ACHN (cell line): ENCODE results near the gene ATXN7.

ENCODE experiments used
- DNase-seq: peaks from one replicate; pipeline ENCODE4 v3.0.0-alpha.2; 2015
- in situ Hi-C: cut with HindIII; loops from 2 replicates; pipeline ENCODE4 v1.10.0; 2017; ENCODE audit warnings: low sequenced_read_pairs, low pct_ligation_motif_present, low pct_unique_long_range_greater_than_20kb

Gene ATXN7

DNA sequence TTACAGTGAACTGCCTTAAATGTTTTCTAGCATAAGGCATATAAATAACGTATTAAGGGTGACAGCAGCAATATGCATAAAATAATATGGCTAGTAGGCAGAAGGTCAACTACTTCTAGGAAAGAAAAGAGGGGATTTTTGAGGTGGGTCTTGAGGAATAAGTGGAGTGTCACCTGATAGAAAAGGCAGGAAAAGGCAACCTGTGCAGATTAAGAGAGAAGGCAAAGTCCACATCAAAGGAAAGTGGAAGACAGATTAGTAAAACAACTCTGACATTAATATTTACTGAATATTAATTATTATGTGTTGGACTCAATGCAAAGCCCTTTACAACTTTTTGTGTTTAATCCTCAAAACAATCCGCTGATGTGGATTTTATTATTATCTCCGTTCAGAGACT lies 2.9 kb upstream of the ATXN7 start:
- in situ Hi-C loops: no loop called here
- no peak for DNase-seq

- in situ Hi-C loops: no loop called here
Measured at GRCh38 chr3:63861306-63861705, 2.4 kb upstream of the ATXN7 start.

DNA sequence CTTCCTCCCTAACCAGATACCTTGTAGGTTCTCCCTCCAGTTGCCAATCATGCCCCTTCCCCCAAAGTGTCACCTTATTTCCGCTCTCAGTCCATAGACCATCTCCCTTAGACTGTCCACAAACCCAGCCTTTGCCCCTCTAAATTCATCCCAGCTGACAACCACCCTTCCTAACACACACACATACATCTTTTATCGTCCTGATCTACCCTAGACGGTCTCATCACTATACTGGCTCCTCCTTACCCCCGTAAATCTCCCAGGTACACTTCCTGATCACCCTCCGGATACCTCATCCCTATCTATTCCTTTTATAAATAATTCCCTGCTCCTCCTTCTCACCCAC lies 890 bp upstream of the ATXN7 start:
- DNase-seq: no peak

More at GRCh38 chr3:63861306-63861705, 2.4 kb upstream of the ATXN7 start:
- DNase-seq: no peak

GRCh38 chr3:63864008-63864964 lies 619 bp downstream of the ATXN7 start:
- DNase-seq: peak; percentile 32
- in situ Hi-C loops: no loop called here

More for the DNA sequence above, 890 bp upstream of the ATXN7 start:
- in situ Hi-C loops: no loop called here

DNA sequence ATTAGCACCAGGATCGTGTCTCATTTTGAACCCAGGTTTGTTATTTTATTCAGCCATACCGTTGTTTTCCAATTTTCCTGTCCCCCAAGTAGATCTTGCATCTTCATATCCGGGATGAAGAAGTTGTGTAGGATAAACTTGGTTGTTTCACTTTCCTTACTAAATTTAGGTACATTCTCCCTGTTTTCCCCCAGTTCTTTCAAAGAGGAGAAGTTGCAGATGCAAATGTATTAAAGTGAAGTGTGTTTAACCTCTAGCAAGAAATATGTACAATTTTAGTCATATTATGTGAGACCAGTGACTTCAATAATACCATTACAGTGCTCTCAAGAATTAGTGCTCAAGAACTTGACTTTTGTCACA lies 1.3 kb downstream of the ATXN7 start:
- no peak for DNase-seq
- in situ Hi-C loops: no loop called here

DNA sequence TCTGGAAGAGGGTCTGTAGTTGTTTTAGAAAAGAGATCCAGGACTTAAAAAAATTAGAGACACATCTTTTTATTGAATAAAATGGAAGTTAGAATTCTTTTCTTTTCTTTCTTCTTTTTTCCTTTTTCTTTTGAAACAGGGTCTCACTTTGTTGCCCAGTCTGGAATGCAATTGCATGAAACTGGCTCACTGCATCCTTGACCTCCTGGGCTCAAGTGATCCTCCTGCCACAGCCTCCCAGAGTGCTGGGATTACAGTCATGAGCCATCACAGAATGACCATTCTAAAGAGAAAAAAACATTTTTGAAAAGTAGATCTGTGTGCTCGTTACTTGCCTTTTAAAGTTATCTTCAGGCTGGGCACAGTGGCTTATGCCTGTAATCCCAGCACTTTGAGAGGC lies 3.6 kb downstream of the ATXN7 start:
- in situ Hi-C loops: no loop called here
- no peak for DNase-seq

GRCh38 chr3:63869940-63870614 lies 6.4 kb downstream of the ATXN7 start:
- in situ Hi-C loops: no loop called here
- DNase-seq: no peak

GRCh38 chr3:63870615-63871005 lies 6.9 kb downstream of the ATXN7 start:
- in situ Hi-C loops: no loop called here
- DNase-seq: no peak

- DNase-seq: peak; percentile 25
- in situ Hi-C loops: no loop called here
Measured at GRCh38 chr3:63872135-63872924, 8.7 kb downstream of the ATXN7 start.

DNA sequence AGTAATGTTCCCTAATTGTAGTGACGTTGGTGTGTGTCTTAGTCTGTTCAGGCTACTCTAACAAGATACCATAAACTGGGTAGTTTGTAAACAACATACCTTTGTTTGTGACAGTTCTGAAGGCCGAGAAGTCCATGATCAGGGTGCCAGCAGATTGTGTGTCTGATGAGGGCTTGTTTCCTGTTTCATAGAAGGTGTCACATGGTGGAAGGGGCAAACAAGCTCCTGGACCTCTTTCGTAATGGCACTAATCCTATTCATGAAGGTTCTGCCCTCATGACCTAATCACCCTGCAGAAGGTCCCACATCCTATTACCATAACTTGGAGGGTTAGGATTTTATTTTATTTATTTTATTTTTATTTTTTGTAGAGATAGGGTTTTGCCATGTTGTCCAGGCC lies 11.1 kb downstream of the ATXN7 start:
- in situ Hi-C loops: no loop called here
- DNase-seq: no peak

DNA sequence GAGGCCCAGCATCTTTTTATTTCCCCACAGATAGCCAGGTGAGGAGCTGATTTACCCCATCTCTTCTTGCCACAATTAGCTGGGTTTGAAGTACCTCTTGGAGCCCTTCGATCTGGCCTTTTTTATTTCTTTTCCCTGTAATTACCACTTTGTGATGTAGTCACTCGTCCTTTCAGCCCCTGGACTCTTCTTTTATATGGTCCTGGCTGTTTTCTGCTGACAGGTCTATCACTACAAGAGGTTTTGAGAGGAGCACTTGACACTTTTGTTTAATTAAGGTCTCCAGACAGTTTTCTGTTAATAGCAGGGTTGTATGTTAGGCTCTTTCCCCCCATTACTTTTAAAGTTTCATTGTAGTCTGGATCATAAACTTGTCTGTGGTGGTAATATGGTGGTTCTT lies 11.8 kb downstream of the ATXN7 start:
- in situ Hi-C loops: no loop called here

GRCh38 chr3:63876260-63876659 lies 12.6 kb downstream of the ATXN7 start:
- in situ Hi-C loops: no loop called here
- no peak for DNase-seq

More for the DNA sequence above, 11.8 kb downstream of the ATXN7 start:
- no peak for DNase-seq

DNA sequence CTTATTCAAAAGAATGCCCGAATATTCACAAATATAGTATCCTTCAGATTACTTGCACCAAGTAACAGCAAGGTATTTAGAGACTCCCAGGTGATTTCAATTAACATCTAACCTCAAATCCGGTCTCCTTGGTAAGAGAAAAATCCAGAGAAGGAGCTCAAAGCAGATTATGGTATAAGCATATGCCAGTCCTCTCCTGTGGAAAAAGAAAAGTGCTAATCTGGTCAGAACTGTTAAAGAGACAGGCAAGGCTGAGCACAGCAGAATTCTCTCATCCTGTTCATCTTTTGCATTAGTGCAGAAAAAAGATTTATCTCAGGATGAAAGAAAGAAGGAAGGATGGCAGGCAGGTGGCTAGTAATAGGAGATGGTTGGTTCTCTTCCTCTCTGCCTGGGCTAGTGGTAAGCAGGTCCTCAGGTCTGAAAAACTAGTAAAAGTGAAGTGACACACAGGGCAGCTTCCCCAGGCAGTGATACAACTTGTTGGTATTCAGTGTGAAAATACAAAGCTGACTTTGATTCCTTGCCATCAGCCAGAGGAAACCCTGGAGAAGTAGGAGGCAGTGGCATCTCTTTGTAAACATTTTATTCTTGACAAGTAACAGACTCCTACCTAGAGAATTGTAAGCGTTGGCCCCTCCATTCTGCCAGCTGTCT lies 14.2 kb downstream of the ATXN7 start:
- in situ Hi-C loops: no loop called here
- DNase-seq: no peak

- in situ Hi-C loops: no loop called here
- DNase-seq: no peak
Measured at GRCh38 chr3:63878394-63879060, 14.9 kb downstream of the ATXN7 start.

GRCh38 chr3:63880653-63881052 lies 17.0 kb downstream of the ATXN7 start:
- in situ Hi-C loops: no loop called here
- DNase-seq: no peak

GRCh38 chr3:63886858-63887257 lies 23.2 kb downstream of the ATXN7 start:
- in situ Hi-C loops: no loop called here
- DNase-seq: no peak

GRCh38 chr3:63891518-63891917 lies 27.9 kb downstream of the ATXN7 start:
- DNase-seq: no peak
- in situ Hi-C loops: no loop called here

DNA sequence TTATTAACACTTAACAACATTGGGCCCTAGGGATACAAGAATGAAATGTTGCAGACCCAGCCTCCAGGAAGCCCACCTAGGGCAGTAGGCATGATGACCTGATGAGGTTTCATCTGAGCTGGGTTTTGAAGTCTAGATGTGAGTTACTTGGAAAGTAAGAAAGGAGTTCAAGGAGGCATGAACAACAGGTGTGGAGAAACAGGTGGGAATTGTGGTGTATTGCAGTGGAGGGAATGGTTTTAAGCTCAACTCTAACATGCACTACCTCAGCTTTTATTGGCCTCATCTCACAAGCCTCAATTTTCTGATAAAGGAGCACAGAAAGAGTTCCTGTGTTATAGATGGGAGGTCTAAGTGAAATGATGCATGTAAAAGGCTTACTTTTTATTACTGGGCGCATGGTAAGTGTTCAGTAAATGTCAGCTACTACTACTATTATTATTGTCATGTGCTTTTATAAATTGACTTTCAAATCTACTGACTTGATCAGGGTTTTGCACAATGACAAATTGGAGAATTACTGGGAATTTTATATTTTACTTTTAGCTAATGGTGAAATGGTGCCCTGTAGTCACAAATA lies 29.2 kb downstream of the ATXN7 start:
- in situ Hi-C loops: no loop called here
- DNase-seq: no peak
